HuH-7 (cell line): ENCODE results near the gene VGLL4.

Source experiments
- DNase-seq: peaks from one replicate; pipeline ENCODE4 v3.0.0; 2011; ENCODE audit warnings: low spot score

Gene VGLL4

GRCh38 chr3:11548721-11549131 is 95.0 kb downstream of the VGLL4 start:
- DNase-seq = no peak

GRCh38 chr3:11547498-11547897 is 96.2 kb downstream of the VGLL4 start:
- no peak for DNase-seq

GRCh38 chr3:11546657-11547302 is 96.9 kb downstream of the VGLL4 start:
- no peak for DNase-seq

- no peak for DNase-seq
Measured at GRCh38 chr3:11545186-11545851, 98.4 kb downstream of the VGLL4 start.

GRCh38 chr3:11544412-11545181 is 99.1 kb downstream of the VGLL4 start:
- DNase-seq = no peak

- DNase-seq = no peak
Measured at GRCh38 chr3:11543948-11544387, 99.7 kb downstream of the VGLL4 start.

GRCh38 chr3:11543141-11543947 is 100.4 kb downstream of the VGLL4 start:
- DNase-seq = no peak

GRCh38 chr3:11542551-11542950 is 101.2 kb downstream of the VGLL4 start:
- DNase-seq = no peak

GRCh38 chr3:11541321-11542303 is 102.1 kb downstream of the VGLL4 start:
- no peak for DNase-seq

GRCh38 chr3:11539677-11540076 is 104.0 kb downstream of the VGLL4 start:
- no peak for DNase-seq

- no peak for DNase-seq
Measured at GRCh38 chr3:11539218-11539617, 104.5 kb downstream of the VGLL4 start.

GRCh38 chr3:11538581-11538980 is 105.1 kb downstream of the VGLL4 start:
- DNase-seq = no peak

- no peak for DNase-seq
Measured at GRCh38 chr3:11536936-11537612, 106.6 kb downstream of the VGLL4 start.

- DNase-seq = no peak
Measured at GRCh38 chr3:11536132-11536935, 107.4 kb downstream of the VGLL4 start.

GRCh38 chr3:11535243-11535960 is 108.3 kb downstream of the VGLL4 start:
- no peak for DNase-seq

- no peak for DNase-seq
Measured at GRCh38 chr3:11534793-11535101, 109.0 kb downstream of the VGLL4 start.

- DNase-seq = no peak
Measured at GRCh38 chr3:11534011-11534792, 109.5 kb downstream of the VGLL4 start.

GRCh38 chr3:11532931-11533391 is 110.8 kb downstream of the VGLL4 start:
- DNase-seq = no peak
